Endometrium (tissue), 2 donors: Measurements from ENCODE around the gene SF3A2.
"Not testable (repeated sequence)": the region's sequence is repeated elsewhere in the genome, so short reads cannot be mapped to it uniquely, and the experiment has no call there.

Experiments
- FAIRE-seq: peaks from 2 replicates; lab custom pipeline; 2012; peaks lifted over from hg19 to GRCh38; lab: Jason Lieb, UNC
- donor health status: control.
- donor health status: control.

The SF3A2 gene

DNA sequence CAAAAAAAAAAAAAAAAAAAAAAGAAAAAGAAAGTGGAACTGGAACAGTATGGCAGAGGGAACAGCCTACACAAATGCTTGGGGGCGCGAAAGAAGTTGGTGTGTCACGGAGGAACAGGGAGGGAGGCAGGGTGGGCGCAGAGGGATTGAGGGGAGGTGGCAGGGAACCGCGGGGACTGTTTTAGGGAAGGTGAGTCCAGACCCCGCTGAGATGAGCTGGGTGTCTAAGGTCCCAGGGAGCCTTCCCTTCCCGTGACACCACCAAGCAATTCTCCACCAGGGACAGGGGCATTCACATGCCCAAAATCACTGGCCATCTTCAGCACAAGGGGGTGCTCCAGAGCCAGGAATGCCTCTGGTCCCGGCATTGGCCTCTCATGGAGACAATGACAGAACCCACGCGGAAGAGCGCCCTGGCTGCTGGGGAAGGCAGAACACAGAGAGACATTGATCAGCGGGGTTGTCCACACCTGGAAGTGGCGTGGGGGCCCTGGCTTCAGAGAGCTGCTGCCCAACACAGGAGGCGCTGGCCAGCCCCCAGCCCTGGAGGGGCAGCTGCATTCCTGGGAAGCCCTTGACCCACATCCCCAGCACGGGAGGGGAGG is 38.4 kb downstream of the SF3A2 start:
- FAIRE-seq = no peak

DNA sequence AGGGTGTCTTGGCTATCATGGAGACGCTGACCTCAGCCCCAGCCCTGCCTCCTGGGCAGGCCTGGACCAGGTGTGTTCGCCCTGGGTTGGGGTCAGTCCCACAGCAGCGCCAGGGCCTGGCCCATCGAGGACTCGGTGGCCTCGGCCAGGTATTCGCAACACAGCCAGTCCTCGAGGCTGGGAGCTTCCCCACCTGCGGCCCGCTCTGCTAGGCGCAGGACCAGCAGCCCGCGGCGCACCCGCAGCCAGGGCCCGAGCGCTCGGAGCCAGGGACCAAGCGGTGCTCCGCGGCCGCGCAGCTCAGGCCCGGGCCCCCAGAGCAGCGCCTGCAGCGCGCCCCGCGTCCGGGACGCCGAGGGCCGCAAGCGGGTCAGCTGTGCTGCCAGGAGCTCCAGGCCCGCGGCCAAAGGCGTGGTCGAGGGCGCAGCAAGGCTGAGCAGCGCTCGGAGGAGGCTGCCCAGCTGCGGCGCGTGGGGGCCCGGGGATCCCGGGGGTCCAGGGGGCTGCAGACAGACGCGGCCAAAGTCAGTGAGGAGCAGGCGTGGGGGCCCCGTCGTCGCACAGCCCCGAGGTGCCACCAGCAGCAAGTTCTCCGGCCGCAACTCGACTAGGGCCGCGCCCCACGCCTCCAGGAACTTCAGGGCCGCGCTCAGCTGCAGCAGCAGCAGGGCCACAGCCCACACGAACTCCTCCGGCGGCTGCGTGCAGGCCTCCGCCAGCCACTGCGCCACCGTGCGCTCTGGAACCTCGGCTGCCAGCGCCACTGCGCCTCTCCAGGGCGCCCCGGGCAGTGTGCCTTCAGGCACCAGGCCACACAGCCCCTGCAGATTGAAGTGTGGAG is 39.2 kb downstream of the SF3A2 start:
- FAIRE-seq = no peak

DNA sequence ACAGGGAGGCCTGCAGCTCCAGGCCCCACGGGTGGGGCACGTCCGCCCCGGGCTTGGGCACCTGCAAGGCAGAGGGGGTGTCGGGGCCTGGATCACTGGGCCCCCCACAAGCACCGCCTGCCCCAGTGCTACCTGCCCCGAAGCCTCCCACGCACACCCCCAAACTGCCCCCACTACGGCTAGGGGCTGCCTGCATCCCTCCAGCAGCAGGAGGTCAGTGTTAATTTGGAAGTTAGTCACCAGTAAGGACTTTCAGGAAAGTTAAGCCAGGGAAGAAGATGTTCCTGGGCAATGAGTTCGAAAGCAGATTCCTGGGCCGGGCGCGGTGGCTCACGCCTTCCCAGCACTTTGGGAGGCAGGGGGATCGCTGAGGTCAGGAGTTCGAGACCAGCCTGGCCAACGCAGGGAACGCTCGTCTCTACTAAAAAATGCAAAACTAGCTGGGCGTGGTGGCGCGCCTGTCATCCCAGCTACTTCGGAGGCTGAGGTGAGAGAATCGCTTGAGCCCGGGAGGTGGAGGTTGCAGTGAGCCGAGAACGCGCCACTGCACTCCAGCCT is 39.9 kb downstream of the SF3A2 start:
- no peak for FAIRE-seq

DNA sequence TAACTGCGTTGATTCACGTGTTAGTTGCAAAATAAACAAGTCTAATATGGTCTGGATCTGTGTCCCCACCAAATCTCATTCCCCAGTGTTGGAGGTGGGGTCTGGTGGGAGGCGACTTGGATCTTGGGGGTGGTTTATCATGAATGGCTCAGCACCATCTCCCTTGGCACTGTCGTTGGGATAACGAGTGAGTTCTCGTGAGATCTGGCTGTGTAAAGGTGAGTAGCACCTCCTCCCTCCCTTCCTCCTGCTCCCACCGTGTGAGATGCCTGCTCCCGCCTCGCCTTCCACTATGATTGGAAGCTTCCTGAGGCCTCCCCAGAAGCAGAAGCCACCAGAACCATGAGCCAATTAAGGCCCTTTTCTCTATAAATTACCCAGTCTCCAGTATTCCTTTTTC is 40.5 kb downstream of the SF3A2 start:
- FAIRE-seq = no peak

DNA sequence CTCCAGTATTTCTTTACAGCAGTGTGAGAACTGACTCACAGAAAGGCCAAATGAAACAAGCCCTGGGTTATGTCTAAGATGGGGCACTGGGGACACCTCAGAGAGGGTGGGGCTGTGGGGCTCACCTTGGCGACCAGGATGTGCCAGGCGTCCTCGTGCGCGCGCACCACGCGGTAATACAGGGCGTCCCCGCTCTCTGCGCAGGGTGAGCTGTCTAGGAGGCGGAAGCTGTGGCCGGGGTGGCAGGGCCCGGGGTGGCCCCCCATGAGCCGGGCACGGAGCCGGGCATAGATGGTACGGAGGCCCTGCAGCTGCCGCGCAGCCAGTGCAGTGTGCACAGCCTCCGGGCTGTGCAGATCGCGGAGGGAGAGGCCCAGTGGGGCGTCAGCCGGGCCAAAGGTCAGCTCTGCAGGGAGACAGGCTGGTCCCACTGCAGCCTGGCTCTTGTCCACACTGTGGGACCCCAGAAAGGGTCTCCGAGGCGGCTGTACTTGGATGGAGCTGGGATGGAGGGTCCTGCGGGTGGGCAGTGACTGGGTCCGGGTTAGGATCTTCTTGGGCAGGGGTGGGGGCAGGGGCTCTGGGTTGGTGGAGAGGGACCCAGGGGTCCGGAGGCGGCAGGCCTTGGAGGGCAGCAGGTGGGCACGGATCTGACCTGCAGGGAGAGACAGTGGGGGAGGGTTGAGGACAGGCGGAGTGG is 42.0 kb downstream of the SF3A2 start:
- no peak for FAIRE-seq

DNA sequence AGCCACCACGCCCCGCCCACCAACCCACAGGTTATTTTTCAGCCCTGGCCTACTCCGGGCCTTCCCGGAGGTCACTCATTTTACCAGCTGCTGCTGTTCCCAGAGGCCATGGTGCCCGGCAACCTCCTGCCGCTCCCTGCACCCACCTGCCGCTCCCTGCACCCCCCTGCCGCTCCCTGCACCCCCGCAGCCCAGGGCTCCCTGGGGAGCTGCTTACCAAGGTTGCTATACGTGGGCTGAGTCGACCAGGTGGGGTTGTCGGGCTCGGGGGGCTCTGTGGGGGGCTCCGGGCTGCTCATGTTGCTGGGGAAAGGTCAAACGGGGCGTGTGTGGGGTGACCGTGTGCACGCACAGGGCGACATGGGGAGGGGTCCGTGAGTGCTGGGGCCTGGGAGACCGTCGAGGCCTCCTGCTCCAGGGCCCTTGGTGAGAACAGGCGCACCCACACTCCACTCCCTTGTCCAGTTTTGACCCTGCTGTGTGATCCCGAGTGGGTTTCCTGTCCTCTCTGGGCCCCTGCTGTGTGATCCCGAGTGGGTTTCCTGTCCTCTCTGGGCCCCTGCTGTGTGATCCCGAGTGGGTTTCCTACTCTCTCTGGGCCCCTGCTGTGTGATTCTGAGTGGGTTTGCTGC is 44.1 kb downstream of the SF3A2 start:
- no peak for FAIRE-seq

DNA sequence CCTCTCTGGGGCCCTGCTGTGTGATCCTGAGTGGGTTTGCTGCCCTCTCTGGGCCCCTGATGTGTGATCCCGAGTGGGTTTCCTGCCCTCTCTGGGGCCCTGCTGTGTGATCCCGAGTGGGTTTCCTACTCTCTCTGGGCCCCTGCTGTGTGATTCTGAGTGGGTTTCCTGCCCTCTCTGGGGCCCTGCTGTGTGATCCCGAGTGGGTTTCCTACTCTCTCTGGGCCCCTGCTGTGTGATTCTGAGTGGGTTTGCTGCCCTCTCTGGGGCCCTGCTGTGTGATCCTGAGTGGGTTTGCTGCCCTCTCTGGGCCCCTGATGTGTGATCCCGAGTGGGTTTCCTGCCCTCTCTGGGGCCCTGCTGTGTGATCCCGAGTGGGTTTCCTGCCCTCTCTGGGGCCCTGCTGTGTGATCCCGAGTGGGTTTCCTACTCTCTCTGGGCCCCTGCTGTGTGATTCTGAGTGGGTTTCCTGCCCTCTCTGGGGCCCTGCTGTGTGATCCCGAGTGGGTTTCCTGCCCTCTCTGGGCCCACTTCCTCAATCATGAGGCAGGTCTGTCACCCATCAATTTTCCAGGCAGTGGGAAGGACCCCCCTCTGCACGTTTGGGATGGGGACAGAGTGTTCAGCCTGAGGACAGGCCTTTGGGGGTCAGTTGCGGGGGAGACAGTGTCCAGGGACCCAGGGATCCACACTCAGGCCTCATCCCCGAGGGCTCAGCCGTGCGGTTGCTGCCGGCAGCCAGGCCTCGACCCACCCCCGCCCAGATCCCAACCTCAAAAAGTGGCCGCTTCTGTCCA is 44.8 kb downstream of the SF3A2 start:
- FAIRE-seq = not testable (repeated sequence)

DNA sequence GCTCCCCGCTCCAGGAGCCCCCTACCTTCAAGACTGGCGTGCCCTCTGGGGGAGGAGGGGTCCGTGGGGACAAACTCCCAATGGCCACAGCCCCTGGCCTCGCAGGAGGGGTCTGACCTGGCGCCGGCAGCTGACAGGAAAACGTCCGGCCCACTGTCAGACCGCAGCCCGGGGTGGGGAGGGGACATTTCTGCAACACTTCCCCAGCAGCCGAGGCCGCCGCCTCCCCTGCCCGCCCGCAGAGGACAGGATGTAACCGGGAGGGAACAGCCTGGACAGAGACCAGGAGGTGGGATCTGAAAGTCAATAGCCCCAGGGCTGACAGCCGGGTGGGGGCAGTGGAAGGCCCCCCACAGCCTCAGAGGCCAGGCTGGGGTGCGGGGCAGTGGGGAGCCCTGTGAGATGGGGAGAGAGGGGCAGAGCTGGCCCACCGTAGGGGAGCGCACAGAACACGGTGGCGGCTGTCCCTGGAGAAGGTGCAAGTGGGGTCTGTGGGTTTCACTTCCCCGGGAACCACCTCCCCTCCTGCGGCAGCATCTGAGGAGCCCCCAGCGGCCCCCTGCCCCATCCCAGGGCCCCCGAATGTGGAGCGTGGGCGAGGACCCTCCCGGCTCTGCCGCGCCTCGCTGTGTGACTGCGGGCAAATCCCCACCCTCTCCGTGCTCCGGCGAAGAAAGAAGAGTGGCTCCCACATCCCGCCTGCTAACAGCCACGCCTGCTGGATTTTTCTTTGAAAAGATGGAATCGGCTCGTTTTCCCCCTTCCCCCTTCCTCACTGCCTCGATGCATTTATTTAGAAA is 45.6 kb downstream of the SF3A2 start, which contains the start of gene PEAK3:
Gene PEAK3 (minus strand): TSS at position 114 of the 800 bp plus-strand sequence. CDS start 1,244 bp downstream, outside the sequence.
- no peak for FAIRE-seq

DNA sequence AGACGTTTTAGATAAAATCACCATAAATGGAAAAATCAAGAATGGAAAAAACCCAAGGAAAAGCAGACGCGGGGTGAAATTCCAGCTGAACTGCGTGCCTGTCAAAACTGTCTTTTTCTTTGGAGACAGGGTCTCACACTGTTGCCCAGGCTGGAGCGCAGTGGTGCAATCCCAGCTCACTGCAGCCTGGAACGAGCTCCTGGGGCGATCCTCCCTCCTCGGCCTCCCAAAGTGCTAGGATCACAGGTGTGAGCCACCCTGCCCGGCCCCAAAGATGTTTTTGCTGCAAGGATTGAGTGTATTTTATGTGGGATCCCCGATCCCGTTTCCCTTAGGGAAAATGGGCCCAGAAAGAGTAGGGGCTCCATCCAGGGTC is 46.2 kb downstream of the SF3A2 start:
- FAIRE-seq = no peak

DNA sequence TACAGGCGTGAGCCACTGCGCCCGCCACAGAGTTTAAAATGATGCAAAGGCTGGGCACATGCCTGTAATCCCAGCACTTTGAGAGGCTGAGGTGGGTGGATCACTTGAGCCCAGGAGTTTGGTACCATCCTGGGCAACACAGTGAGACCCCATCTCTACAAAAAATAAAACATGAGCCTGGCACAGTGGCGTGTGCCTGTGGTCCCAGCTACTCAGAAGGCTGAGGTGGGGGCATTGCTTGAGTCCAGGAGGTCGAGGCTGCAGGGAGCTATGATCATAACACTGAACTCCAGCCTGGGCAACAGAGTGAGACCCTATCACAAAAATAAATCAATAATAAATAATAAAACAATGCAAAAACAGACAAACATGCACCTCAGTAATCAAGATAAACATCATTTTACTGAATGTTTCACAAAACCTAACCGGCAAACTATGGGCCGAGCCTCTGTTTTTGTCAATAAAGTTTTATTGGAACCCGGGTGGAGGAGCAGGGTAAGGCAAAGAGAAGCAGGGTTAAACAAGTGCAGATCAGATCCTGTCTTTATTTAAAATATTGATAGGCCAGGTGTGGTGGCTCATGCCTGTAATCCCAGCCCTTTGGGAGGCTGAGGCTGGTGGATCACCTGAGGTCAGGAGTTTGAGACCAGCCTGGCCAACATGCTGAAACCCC is 47.3 kb downstream of the SF3A2 start:
- FAIRE-seq = no peak

DNA sequence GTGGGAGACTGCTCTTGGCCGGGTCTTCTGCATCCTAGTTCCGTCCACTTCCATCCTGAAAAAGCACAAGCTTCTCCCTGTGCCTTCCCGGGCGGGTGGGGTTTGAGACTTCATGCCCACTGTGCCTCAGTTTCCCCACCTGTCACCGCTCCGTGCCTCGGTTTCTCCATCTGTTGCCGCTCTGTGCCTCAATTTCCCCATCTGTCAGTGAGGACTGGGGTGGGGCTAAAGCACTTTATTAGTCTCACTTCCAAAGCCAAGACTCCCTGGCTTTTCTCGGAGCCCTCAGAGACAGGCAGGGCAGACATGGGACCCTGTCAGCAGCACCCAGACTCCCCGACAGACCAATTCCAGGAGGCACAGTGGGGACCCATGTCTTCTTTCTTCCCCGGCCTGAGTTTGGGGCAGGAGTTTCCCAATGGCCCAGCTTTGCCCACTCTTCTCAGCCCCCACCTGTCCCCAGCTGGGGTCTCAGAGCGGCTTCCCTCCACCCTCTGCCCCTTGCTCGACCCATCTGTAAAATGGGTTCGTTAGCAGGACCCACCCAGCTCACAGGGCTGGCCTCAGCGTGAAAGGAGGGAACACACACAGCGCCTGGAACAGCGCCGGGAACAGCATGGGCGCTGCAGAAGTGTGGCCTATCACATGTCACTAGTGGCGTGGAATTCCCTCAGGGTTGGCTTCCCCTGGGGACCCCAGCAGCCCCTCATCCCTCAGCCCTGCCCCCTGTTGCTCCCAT is 49.9 kb downstream of the SF3A2 start:
- FAIRE-seq = no peak

DNA sequence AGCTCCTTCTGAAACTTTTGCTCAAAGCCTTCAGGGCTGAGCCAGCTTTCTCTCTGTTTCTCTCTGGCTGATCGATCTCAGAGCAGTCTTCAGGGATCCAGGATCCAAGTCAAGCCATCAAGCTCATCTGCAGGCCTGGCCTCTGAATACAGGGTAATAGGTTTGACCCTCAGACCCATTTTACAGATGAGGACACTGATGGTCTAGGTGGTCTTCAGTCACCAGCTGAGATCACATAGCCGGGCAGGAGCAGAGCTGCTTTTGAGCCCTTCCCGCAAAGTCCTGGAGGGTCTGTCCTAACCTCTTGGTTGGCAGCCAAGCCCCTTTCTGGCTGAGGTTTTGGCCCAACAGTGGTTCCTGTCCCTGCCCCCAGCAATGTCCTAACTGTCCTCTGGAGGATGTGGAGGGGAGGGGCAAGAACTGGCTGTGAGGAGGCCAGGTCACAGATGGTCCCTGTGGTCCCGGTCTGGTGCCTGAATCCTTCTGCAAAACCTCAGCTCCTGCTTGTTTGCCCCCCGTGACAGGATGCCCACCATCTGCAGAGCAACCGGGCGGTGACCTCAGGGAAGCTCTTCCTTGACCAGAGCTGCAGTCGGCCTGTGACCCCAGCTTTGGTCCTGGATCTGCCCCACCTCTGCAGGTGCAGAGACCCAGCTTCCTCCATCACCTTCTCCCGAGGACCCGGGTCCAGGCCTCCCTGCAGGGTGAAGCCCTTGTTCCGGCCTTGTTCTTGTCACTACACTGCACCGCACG is 51.1 kb downstream of the SF3A2 start:
- no peak for FAIRE-seq

DNA sequence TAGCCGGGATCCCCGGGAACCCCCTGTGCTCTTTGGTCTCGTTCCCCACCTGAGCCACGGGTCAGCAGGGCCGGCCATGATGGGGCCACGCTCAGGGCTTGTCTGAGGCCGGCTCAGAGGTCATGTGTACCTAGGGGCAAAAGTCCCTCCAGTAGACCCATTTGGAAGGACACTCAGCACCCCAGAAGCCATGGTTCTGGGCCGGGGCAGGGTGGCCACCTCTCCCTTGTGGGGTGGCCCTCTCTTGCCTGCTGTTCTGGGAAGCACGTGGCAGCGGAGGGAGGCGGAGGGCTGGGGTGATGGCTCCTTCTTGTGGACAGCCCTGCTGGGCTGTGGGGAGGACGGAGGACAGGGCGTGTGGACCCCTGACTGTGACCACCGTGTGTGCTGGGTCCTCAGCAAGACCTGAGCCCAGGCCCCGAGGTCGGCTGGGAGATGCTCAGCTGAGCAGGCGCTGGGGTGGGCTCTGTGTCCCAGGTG is 51.8 kb downstream of the SF3A2 start:
- no peak for FAIRE-seq

DNA sequence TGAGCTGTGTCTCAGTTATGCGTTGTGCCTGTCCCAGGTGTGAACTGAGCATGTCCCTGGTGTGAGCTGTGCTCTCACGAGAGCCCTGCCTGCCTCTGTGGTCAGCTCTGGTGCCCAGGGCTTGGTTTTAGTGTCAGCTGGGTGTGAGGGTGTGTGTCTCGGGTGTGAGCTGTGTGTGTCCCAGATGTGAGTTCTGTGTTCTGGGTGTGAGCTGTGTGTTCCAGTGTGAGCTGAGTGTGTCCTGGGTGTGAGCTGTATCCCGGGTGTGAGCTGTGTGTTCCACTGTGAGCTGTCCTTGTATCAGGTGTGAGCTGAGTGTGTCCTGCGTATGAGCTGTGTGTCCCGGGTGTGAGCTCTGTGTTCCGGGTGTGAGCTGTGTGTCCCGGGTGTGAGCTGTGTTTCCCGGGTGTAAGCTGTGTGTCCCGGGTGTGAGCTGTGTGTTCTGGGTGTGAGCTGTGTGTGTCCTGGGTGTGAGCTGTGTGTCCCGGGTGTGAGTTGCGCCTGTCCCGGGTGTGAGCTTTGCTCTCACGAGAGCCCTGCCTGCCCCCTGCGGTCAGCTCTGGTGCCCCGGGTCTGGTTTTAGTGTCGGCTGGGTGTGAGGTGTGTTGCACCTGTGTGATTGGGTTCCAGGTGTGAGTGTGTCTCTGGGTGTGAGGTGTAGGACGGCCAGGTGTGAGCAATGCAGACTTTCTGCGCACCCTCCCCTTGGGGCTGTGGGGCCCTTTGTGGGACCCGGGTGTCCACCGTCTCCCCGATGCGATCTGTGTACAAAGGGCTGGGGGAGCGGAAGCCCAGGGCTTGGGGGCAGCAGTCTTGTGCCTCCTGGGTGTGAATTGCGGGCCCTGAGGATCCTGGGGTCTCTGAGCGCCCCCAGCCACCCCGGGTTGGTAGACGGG is 52.4 kb downstream of the SF3A2 start:
- FAIRE-seq = no peak

DNA sequence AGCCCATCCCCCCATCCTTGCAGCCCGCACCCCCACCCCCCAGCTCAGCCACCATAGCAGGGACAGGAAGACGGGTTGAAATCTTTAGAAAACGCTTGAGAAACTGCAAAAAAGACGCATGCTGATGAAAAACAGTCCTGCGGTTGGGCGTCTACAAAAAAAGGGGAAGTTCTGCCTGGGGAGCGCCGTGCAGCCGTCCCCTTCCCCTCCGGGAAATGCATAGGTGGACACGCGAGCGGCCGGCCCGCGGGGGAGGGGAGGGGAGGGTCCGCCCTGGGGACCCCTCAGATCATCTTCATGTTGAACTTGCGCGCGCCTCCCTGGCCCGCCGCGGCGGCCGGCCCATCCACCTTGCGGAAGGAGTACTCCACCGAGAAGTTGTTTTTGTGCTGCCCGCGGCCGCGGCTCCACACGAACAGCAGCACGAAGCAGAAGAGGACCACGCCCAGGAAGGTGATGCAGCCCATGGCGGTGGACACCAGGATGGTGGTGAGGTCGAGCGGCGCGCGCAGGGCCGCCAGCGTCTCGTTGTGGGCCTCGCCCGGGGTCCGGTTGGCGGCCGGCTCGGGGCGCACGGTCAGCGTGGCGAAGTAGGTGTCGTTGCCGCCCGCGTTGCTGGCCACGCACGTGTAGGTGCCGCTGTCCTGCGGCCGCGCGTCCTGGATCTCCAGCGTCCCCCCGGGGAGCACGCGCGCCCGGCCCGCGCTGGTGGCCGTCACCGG is 53.3 kb downstream of the SF3A2 start:
- FAIRE-seq = no peak

DNA sequence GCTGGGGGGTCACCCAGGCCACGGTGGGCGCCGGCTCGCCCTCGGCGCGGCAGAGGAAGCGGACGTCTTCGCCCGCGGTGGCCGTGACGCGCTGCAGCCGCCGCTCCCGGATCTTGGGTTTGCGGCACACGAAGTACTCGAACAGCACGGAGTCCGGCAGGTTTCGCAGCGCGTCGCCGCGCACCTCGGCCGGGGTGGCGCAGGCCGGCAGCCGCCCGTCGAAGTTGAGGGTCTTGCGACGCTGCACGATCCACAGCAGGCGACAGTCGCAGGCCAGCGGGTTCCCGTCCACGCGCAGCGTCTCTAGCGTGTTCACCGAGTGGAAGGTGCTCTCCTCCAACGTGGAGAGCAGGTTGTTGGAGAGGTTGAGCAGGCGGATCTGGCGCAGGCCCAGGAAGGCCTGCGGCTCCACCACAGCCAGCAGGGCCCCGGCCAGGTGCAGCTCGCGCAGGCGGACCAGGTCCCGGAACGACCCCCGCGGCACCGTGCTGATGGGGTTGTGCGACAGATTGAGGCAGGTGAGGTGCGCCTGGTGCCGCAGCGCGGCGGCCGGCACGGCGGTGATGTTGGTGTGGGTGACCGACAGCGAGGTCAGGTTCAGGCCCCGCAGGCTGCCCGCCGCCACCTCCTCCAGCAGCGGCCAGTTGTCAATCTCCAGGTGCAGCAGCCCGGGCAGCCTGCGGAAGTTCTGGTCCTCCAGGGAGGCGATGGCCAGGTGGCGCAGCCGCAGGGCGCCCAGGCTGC is 54.0 kb downstream of the SF3A2 start:
- FAIRE-seq = no peak
